Activated CD4-positive, alpha-beta memory T cell treated with anti-CD3 and anti-CD28 coated beads, Interleukin-2, amount 10 ng/mL, durations not matched to agents 7 days and 5 days (primary cell): ENCODE data around the gene DENND1C. TPM values are rescaled to one million over a fixed set of nuclear protein-coding genes. Genes with fewer than 3 reads are reported as not detected.

Experiments
- CTCF ChIA-PET: fragments of 350-600 bp; sonication (Branson Sonifier 250); formaldehyde crosslinking; loops from one replicate; lab custom pipeline; 2021; ENCODE audit warnings: antibody characterized with exemption, inconsistent platforms; lab: Charles Lee
- POLR2A ChIA-PET: fragments of 350-600 bp; sonication (Branson Sonifier 250); formaldehyde crosslinking; loops from one replicate; lab custom pipeline; 2021; ENCODE audit warnings: antibody characterized with exemption; lab: Charles Lee
- DNase-seq: peaks from one replicate; pipeline ENCODE4 v3.0.0-alpha.2; 2020
- H3K27ac Mint-ChIP-seq: one replicate; pipeline ENCODE4 v1.8.0; 2021; ENCODE audit warnings: mild to moderate bottlenecking, mixed read lengths
- H3K27me3 Mint-ChIP-seq: one replicate; pipeline ENCODE4 v1.8.0; 2021; ENCODE audit warnings: mixed read lengths
- H3K36me3 Mint-ChIP-seq: one replicate; pipeline ENCODE4 v1.8.0; 2021; ENCODE audit warnings: low read depth, mixed read lengths
- H3K4me1 Mint-ChIP-seq: one replicate; pipeline ENCODE4 v1.8.0; 2021; ENCODE audit warnings: mixed read lengths
- H3K4me3 Mint-ChIP-seq: one replicate; pipeline ENCODE4 v1.8.0; 2021; ENCODE audit warnings: mild to moderate bottlenecking, mixed read lengths
- H3K9me3 Mint-ChIP-seq: one replicate; pipeline ENCODE4 v1.8.0; 2021; ENCODE audit warnings: mixed read lengths
- total RNA-seq, 2 experiments: library from RNA; stranded (reverse); gene quantifications; one replicate each; pipeline ENCODE4 v1.2.3, GENCODE V29; 2021

The DENND1C gene
- total RNA-seq, 2 experiments from 2014 or later = 97.2 to 101 TPM

- Mint-ChIP-seq H3K9me3 (peaks cover 14% of the 10 kb centered on the region), H3K27me3 (no peaks in the 10 kb centered on the region), H3K4me1 (peaks cover 19% of the 10 kb centered on the region), H3K36me3 (peaks cover 33% of the 10 kb centered on the region), H3K4me3 (peak overlapping the region; percentile 88), H3K27ac (peak overlapping the region; percentile 71)
- ChIA-PET CTCF (interaction anchor here (0.9 to 1.0 kb wide), 3 partner anchors 23 to 159 kb away, joined by 3 read pairs; partner anchors contain the start of gene DENND1C), POLR2A (interaction anchor here (1.1 to 1.9 kb wide), 4 partner anchors 22 to 65 kb away, joined by 4 to 19 read pairs (median 4); partner anchors contain the start of gene DENND1C)
- DNase-seq = no peak
Observed at GRCh38 chr19:6458695-6459261, 22.8 kb downstream of the DENND1C start.

- Mint-ChIP-seq H3K27ac (peak overlapping the region; percentile 71), H3K4me3 (peak overlapping the region; percentile 88)
- POLR2A ChIA-PET = interaction anchor here (1.1 to 1.9 kb wide), 2 partner anchors 23 to 31 kb away, joined by 4 read pairs; partner anchors contain the start of gene DENND1C
Observed at GRCh38 chr19:6457958-6458694, 23.5 kb downstream of the DENND1C start.

DNA sequence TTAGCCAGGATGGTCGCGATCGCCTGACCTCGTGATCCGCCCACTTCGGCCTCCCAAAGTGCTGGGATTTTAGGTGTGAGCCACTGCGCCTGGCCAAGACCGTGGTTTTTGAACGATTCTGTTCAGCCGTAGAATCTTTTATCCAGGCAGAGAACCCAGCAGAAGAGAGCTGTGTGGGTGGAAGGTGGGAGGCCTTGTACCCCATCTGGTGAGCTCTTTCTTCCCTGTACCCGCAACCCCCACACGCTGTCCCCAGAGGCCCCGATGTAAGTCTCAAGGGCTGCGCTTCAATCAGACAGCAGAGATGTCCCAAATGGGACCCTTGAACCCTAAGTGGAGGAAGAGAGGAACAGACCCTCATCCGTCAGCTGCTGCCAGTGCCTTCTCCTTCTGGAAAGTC, 25.7 kb downstream of the DENND1C start:
- DNase-seq = no peak
- H3K4me1 Mint-ChIP-seq = peaks cover 16% of the 10 kb centered on the region
- peaks cover 49% of the 10 kb centered on the region for H3K36me3 Mint-ChIP-seq
- peaks cover 17% of the 10 kb centered on the region for H3K9me3 Mint-ChIP-seq
- no peak overlapping the region for H3K4me3 Mint-ChIP-seq
- no peak overlapping the region for H3K27ac Mint-ChIP-seq
- CTCF ChIA-PET = interaction anchor here (1.1 kb wide), 1 partner anchor 25 kb away, joined by 3 read pairs; the partner anchor contains the start of gene DENND1C
- POLR2A ChIA-PET = no interaction called here
- H3K27me3 Mint-ChIP-seq = no peaks in the 10 kb centered on the region

More at GRCh38 chr19:6457958-6458694, 23.5 kb downstream of the DENND1C start:
- peaks cover 37% of the 10 kb centered on the region for H3K36me3 Mint-ChIP-seq
- H3K27me3 Mint-ChIP-seq = no peaks in the 10 kb centered on the region
- H3K4me1 Mint-ChIP-seq = peaks cover 19% of the 10 kb centered on the region
- no peak for DNase-seq
- H3K9me3 Mint-ChIP-seq = peaks cover 17% of the 10 kb centered on the region
- CTCF ChIA-PET = interaction anchor here (0.9 to 1.0 kb wide), 2 partner anchors 23 to 158 kb away, joined by 3 read pairs; partner anchors contain the start of gene DENND1C

DNA sequence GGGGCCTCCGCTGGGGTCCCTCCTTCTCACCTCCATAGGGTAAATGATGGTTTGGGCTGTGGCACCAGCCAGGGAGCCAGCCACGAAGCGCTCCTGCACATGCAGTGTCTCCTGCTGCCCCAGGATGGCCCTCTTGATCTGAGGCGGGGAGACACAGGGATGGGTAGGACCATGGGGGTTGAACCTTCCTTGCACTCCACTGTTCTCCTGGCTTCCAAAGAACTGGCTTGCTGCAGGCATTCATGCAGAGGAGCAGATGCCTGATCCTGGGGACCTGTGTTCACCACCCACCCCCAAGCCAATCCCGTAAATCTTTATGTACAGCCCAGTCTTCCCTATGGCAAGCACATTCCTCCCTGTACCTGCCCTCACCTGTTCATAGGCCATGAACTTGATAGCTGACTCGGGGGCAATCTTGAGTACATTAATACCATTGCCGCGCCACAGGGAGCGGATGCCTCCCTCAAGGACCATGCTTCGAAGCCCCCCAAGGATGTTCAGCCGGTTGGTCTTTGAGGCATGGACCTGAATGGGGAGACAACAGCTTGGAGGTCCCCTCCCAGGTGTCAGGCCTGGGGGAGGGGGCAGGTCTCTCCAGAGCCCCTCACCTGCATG, 27.5 kb downstream of the DENND1C start:
- H3K9me3 Mint-ChIP-seq = peaks cover 17% of the 10 kb centered on the region
- H3K36me3 Mint-ChIP-seq = peaks cover 53% of the 10 kb centered on the region
- no peak overlapping the region for H3K4me3 Mint-ChIP-seq
- peaks cover 9% of the 10 kb centered on the region for H3K4me1 Mint-ChIP-seq
- ChIA-PET POLR2A (no interaction called here), CTCF (no interaction called here)
- H3K27me3 Mint-ChIP-seq = no peaks in the 10 kb centered on the region
- no peak for DNase-seq
- no peak overlapping the region for H3K27ac Mint-ChIP-seq

- POLR2A ChIA-PET = no interaction called here
- CTCF ChIA-PET = no interaction called here
- peaks cover 53% of the 10 kb centered on the region for H3K36me3 Mint-ChIP-seq
Observed at GRCh38 chr19:6452899-6453298, 28.7 kb downstream of the DENND1C start.

GRCh38 chr19:6452223-6452614, 29.4 kb downstream of the DENND1C start:
- peaks cover 17% of the 10 kb centered on the region for H3K9me3 Mint-ChIP-seq
- no peaks in the 10 kb centered on the region for H3K4me1 Mint-ChIP-seq
- no peak overlapping the region for H3K27ac Mint-ChIP-seq
- peaks cover 47% of the 10 kb centered on the region for H3K36me3 Mint-ChIP-seq
- no peak overlapping the region for H3K4me3 Mint-ChIP-seq
- H3K27me3 Mint-ChIP-seq = no peaks in the 10 kb centered on the region
- CTCF ChIA-PET = interaction anchor here (0.7 kb wide), 1 partner anchor 19 kb away, joined by 3 read pairs; no protein-coding TSS in a partner anchor
- DNase-seq = no peak
- POLR2A ChIA-PET = no interaction called here

More at GRCh38 chr19:6452899-6453298, 28.7 kb downstream of the DENND1C start:
- no peak overlapping the region for H3K4me3 Mint-ChIP-seq
- no peak for DNase-seq
- H3K27ac Mint-ChIP-seq = no peak overlapping the region
- H3K27me3 Mint-ChIP-seq = no peaks in the 10 kb centered on the region
- H3K4me1 Mint-ChIP-seq = no peaks in the 10 kb centered on the region
- peaks cover 17% of the 10 kb centered on the region for H3K9me3 Mint-ChIP-seq

- Mint-ChIP-seq H3K4me3 (no peak overlapping the region), H3K27ac (no peak overlapping the region), H3K27me3 (no peaks in the 10 kb centered on the region), H3K36me3 (peaks cover 46% of the 10 kb centered on the region), H3K9me3 (peaks cover 17% of the 10 kb centered on the region), H3K4me1 (no peaks in the 10 kb centered on the region)
- CTCF ChIA-PET = interaction anchor here (0.7 kb wide), 1 partner anchor 19 kb away, joined by 3 read pairs; no protein-coding TSS in a partner anchor
- POLR2A ChIA-PET = no interaction called here
- no peak for DNase-seq
Observed at GRCh38 chr19:6451583-6452222, 29.9 kb downstream of the DENND1C start.

DNA sequence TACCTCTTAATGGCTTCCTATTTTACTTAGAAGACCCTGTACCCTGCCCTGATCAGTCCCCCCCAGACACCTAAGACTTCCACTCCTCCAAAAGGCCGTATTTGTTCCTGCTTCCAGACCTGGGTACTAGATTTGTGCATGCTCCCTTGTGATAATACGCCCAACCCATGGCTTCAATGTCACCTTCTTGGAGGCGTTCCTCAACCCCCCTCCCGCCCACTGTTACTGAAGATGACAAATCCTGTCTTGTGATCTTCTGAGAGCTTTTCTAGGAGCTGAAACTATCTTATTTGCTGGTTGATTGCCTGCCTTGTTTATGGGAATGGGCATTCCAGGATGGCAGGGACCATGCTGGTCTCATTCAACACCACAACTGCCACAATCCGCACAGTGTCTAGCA, 31.4 kb downstream of the DENND1C start:
- POLR2A ChIA-PET = no interaction called here
- no peaks in the 10 kb centered on the region for H3K27me3 Mint-ChIP-seq
- H3K4me1 Mint-ChIP-seq = no peaks in the 10 kb centered on the region
- H3K27ac Mint-ChIP-seq = no peak overlapping the region
- peaks cover 14% of the 10 kb centered on the region for H3K9me3 Mint-ChIP-seq
- H3K4me3 Mint-ChIP-seq = no peak overlapping the region
- peaks cover 34% of the 10 kb centered on the region for H3K36me3 Mint-ChIP-seq
- DNase-seq = no peak
- CTCF ChIA-PET = no interaction called here

- ChIA-PET CTCF (no interaction called here), POLR2A (no interaction called here)
- Mint-ChIP-seq H3K27me3 (no peaks in the 10 kb centered on the region), H3K4me3 (no peak overlapping the region), H3K36me3 (peaks cover 16% of the 10 kb centered on the region), H3K27ac (no peak overlapping the region), H3K9me3 (no peaks in the 10 kb centered on the region), H3K4me1 (no peaks in the 10 kb centered on the region)
- no peak for DNase-seq
Observed at GRCh38 chr19:6448045-6448444, 33.5 kb downstream of the DENND1C start.

GRCh38 chr19:6446452-6446851, 35.1 kb downstream of the DENND1C start:
- CTCF ChIA-PET = no interaction called here
- H3K36me3 Mint-ChIP-seq = peaks cover 6% of the 10 kb centered on the region
- no peak overlapping the region for H3K27ac Mint-ChIP-seq
- no peak overlapping the region for H3K4me3 Mint-ChIP-seq
- H3K27me3 Mint-ChIP-seq = no peaks in the 10 kb centered on the region
- no peaks in the 10 kb centered on the region for H3K9me3 Mint-ChIP-seq
- H3K4me1 Mint-ChIP-seq = no peaks in the 10 kb centered on the region
- POLR2A ChIA-PET = no interaction called here
- no peak for DNase-seq

DNA sequence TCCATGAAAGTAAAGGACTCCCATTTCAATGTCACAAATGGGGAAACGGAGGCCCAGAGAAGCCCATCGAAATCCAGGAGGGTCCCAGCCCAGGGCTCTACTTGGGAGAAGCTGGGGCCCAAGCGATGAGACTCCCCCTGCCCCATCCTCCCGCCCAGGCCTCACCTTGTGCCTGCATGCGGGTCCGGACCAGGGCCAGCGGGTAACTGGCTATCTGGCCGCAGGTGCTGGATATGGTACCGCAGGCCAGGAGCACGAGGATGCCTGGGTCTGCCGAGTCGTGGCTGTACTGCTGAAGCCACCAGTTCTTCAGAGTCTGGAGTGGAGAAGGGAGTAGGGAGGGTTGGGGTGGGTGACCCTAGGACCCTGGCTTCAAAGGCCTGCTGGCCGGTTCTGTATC, 37.6 kb downstream of the DENND1C start:
- ChIA-PET POLR2A (no interaction called here), CTCF (no interaction called here)
- no peaks in the 10 kb centered on the region for H3K4me1 Mint-ChIP-seq
- H3K36me3 Mint-ChIP-seq = no peaks in the 10 kb centered on the region
- H3K27ac Mint-ChIP-seq = no peak overlapping the region
- no peak for DNase-seq
- no peaks in the 10 kb centered on the region for H3K27me3 Mint-ChIP-seq
- H3K9me3 Mint-ChIP-seq = no peaks in the 10 kb centered on the region
- H3K4me3 Mint-ChIP-seq = no peak overlapping the region

DNA sequence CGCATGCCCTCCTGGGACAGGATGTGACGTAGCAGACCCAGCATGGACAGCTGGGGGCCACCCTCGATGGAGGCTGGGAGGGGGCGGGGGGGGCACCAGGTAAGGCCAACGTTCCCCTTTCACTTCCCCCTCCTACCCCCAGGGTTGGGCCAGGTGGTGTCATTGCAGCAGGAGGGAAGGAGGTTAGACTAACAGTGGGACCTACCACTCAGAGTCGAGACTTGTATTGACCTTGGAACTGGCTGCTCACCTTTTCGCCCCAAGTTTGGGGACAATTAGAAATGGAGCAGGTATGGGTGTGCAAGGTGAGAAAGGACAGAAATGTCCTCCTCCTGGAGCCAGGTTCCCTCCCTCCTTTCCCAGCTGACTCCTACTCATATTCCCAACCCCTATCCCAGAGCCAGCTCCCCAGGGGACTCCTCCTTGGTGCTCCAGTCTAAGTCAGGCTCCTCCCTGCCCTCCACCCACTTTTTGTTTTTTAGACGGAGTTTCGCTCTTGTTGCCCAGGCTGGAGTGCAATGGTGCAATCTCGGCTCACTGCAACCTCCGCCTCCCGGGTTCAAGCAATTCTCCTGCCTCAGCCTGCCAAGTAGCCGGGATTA, 39.4 kb downstream of the DENND1C start:
- no peak for DNase-seq
- H3K36me3 Mint-ChIP-seq = no peaks in the 10 kb centered on the region
- H3K4me1 Mint-ChIP-seq = no peaks in the 10 kb centered on the region
- H3K9me3 Mint-ChIP-seq = no peaks in the 10 kb centered on the region
- no peaks in the 10 kb centered on the region for H3K27me3 Mint-ChIP-seq
- no peak overlapping the region for H3K27ac Mint-ChIP-seq
- no peak overlapping the region for H3K4me3 Mint-ChIP-seq
- ChIA-PET CTCF (no interaction called here), POLR2A (no interaction called here)
